ENCODE measurements around the gene NDUFV1.

DNA sequence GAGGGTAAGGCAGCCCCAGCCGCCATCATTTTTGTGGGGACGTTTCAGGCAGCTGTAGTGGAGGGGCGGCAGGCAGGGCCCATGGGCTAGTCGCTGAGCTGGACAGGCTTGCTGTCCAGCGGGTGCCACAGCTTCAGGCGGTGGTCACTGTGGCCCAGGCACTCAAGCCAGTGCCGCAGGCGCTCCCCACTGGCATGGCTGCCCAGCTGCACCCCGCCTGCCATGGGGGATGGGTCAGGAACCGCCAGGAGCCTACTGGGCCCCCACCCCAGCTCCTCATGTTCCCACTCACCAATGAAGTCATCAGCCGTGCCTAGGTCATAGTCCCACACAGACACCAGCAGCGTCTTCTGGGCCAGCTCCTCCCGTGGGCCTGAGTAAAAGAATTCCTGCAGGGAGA lies 6.0 kb downstream of the NDUFV1 start:
- TF ChIP-seq EZH2 (IDR thresholded peaks at IDR 0.05; ENCODE audit: insufficient read depth, poor library complexity, severe bottlenecking) (no peak), EZH2phosphoT487 (IDR thresholded peaks at IDR 0.05; ENCODE audit: insufficient read depth, low read depth) (no peak)

Data from GM23248 (cell line).